Gastrocnemius medialis (tissue), 4 donors: ENCODE measurements around the gene RNF215.

Experiments used
- CTCF ChIP-seq, 5 experiments: fragments of 450-650 bp in 3 of 5; fragments of 200-600 bp in 2 of 5; sonication (generic) in 2 of 5; IDR thresholded peaks in 4 of 5; conservative IDR thresholded peaks in 1 of 5; 1 replicate in 4 of 5; 2 replicates in 1 of 5; pipeline ENCODE4 v1.5.1; 2016 to 2019; ENCODE audit warnings: antibody characterized with exemption in 5 of 5, mild to moderate bottlenecking in 3 of 5, moderate library complexity in 3 of 5
- POLR2A ChIP-seq, 2 donors: fragments of 450-650 bp; IDR thresholded peaks; one replicate each; pipeline ENCODE4 v1.6.1; 2017; ENCODE audit warnings: antibody characterized with exemption in 2 of 2, mild to moderate bottlenecking in 2 of 2, moderate library complexity in 2 of 2

- TF ChIP-seq CTCF (IDR thresholded peaks at IDR 0.05 in 4 of 5, conservative IDR thresholded peaks at IDR 0.05 in 1 of 5) = no peak
- no peak for TF ChIP-seq POLR2A (IDR thresholded peaks at IDR 0.05)
Measured at GRCh38 chr22:30382340-30382739, 4.9 kb downstream of the RNF215 start.
